ENCODE results near the gene TENM4.
A peak's percentile ranks its signal among the peaks of the same experiment; 100 is the strongest.

TENM4 gene

DNA sequence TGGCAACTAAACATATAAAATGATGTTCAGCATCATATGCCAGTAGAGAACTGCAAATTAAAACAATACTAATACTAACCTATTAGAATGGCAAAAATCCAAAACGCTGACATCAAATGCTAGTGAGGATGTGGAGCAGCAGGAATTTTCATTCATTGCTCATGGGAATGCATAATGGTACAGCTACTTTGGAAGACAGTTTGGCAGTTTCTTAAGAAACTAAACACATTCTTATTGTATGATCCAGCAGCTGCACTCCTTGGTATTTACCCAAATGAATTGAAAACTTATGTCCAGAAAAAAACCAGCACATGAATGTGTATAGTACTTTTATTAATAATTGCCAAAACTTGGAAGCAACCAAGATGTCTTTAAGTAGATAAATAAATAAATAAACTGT, 258.0 kb downstream of the TENM4 start:
- DNase-seq (ENCODE audit: low read depth, low spot score): peak; percentile 85
- TF ChIP-seq, protein P1, sequence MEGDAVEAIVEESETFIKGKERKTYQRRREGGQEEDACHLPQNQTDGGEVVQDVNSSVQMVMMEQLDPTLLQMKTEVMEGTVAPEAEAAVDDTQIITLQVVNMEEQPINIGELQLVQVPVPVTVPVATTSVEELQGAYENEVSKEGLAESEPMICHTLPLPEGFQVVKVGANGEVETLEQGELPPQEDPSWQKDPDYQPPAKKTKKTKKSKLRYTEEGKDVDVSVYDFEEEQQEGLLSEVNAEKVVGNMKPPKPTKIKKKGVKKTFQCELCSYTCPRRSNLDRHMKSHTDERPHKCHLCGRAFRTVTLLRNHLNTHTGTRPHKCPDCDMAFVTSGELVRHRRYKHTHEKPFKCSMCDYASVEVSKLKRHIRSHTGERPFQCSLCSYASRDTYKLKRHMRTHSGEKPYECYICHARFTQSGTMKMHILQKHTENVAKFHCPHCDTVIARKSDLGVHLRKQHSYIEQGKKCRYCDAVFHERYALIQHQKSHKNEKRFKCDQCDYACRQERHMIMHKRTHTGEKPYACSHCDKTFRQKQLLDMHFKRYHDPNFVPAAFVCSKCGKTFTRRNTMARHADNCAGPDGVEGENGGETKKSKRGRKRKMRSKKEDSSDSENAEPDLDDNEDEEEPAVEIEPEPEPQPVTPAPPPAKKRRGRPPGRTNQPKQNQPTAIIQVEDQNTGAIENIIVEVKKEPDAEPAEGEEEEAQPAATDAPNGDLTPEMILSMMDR (IDR thresholded peaks at IDR 0.05; ENCODE audit: insufficient read depth, low read length, missing control alignments): no peak
- POLR2A ChIA-PET: no interaction called here
- CTCF ChIA-PET: no interaction called here
- H3K4me3 ChIP-seq (ENCODE audit: low read depth, low read length): no peak overlapping the region

DNA sequence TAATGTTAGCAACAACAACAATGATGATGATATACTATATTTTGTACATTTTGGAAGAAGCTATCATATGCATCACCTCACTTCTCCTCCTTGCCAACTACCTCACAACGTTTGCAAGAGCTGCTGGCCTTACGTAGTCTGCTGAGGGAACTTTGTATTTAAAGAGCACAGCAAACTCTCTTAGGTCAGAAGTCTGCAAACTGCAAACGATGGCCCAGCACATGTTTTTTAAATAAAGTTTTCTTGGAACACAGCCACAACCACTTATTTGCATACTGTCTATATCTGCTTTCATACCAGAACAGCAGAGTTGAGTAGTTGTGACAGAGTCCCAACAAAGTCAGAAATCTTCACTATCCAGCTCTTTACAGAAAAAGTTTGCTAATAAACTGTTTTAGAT, 261.7 kb downstream of the TENM4 start:
- POLR2A ChIA-PET: no interaction called here
- TF ChIP-seq, protein P1 (IDR thresholded peaks at IDR 0.05; ENCODE audit: insufficient read depth, low read length, missing control alignments): no peak

DNA sequence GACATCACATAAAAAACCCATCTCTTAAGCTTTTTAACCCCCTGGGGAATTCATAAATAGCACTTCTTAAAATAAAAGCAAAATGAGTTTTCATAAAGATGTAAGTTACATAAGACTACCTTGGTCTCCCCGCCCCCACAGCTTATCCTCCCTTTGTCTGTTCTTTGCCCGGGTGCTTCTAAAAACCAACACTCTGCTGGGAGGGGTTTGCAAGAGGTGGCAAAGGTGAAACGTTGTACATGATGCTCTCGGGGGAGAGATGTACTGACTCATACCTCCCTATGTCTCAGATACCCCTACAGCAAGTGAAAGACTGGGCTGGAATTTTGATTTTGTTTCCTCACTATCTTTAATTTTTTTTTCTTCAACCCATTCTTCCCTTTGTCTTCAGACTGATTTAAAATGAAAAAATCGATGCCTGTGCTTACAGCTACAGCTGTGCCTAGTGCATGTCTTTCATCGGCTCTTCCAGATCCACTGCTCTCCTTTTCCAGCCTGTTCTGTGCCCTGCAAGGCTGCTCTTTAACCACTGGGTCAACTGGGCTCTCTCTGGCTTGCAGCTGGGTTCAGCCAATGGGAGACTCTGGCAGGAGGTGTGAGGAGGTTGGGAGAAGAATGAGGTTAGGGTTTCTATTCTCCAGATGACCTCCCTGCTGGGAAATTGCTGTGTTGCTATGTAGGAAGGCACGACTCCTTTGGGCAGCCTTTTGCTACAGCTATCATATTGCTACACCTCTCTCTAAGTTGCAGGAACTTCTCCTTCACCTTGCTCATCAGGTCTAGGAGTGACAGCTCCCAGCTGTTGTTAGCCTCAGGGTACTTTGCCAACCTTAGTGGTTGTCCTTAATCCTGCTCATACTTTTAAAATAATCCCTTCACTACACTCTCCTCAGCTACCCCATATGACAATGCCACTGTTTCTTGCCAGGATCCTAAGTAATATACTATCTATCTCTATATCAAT, 266.5 kb downstream of the TENM4 start:
- H3K4me3 ChIP-seq (ENCODE audit: low read depth, low read length): no peak overlapping the region; the same call in 1 of the 2 replicates
- ChIA-PET POLR2A (interaction anchor here (1.0 kb wide), 1 partner anchor 61 kb away, joined by 3 read pairs; no protein-coding TSS in a partner anchor), CTCF (interaction anchor here (0.8 to 1.9 kb wide), 5 partner anchors 15 to 529 kb away, joined by 3 to 6 read pairs (median 3); no protein-coding TSS in a partner anchor)
- no peak for DNase-seq (ENCODE audit: low read depth, low spot score)
- TF ChIP-seq, protein P1 (IDR thresholded peaks at IDR 0.05; ENCODE audit: insufficient read depth, low read length, missing control alignments): no peak

More for the DNA sequence above, 261.7 kb downstream of the TENM4 start:
- CTCF ChIA-PET: no interaction called here
- H3K4me3 ChIP-seq (ENCODE audit: low read depth, low read length): no peak overlapping the region
- DNase-seq (ENCODE audit: low read depth, low spot score): no peak

DNA sequence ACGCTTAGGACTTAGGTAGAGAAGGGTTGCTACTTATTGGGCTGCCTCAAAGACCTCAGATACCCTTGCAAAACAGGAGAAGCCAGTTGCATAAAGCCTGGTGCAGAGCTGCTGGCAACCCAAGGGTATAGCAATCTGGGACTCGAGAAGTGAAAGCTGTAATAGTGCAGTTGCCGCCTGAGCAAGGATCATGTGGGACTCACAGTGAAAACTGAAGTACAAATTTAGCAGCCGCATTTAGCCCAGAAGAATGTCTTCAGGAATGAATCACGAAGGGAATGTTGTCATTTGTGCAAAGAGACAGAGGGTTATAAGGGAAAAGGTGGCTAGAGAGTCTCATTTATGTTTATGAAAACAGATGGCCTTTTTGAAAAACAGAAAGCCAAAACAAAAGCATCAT, 267.2 kb downstream of the TENM4 start:
- TF ChIP-seq, protein P1 (IDR thresholded peaks at IDR 0.05; ENCODE audit: insufficient read depth, low read length, missing control alignments): no peak
- DNase-seq (ENCODE audit: low read depth, low spot score): peak; percentile 58
- peak overlapping the region; percentile 19 for H3K4me3 ChIP-seq (ENCODE audit: low read depth, low read length)
- CTCF ChIA-PET: interaction anchor here (0.8 to 1.9 kb wide), 7 partner anchors 14 to 528 kb away, joined by 3 to 6 read pairs (median 3); no protein-coding TSS in a partner anchor
- POLR2A ChIA-PET: interaction anchor here (1.0 kb wide), 1 partner anchor 62 kb away, joined by 3 read pairs; no protein-coding TSS in a partner anchor

DNA sequence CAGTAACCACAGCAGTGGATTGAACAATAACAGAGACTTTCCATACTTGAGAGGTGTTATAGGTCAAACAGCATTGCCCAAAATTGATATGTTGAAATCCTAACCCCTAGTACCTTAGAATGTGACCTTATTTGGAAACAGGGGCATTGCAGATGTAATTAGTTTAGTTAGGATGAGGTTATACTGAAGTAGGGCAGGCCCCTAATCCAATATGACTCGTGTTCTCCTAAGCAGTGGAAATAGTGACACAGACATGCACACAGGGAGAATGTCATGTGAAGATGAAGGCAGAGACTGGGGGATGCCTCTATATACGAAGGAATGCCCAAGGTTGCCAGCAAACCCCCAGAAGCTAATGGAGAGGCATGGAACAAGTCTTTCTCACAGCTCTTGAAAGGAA, 270.5 kb downstream of the TENM4 start:
- ChIA-PET POLR2A (no interaction called here), CTCF (interaction anchor here (0.8 to 1.4 kb wide), 2 partner anchors 11 to 70 kb away, joined by 3 to 4 read pairs; no protein-coding TSS in a partner anchor)
- H3K4me3 ChIP-seq (ENCODE audit: low read depth, low read length): no peak overlapping the region
- DNase-seq (ENCODE audit: low read depth, low spot score): no peak
- TF ChIP-seq, protein P1 (IDR thresholded peaks at IDR 0.05; ENCODE audit: insufficient read depth, low read length, missing control alignments): no peak

DNA sequence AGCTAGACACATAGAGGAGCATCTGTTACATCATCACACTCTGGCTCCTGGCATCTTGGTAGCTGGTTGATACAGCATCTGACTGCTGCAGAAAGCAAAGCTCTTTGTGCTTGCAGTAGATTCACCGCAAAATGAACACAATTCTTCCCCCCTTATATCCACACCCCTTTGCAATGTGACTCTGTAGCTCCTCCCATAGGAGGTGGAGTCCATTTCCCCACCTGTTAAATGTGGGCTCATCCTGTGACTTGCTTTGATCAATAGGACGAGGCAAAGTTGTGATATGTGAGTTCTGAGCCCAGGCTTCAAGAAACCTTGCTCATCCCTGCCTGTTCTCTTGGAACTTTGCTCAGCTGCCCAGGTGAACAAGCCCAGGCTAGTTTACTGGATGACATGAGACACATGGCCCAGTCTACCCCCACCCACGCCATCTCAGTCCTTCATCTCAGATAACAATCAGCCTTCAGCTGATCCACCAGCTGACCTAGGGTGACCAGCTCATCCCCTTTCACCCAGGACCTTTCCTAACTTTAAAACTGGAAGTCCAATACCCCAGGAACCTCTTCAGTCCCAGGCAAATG, 272.2 kb downstream of the TENM4 start:
- ChIA-PET POLR2A (no interaction called here), CTCF (interaction anchor here (0.9 to 1.3 kb wide), 2 partner anchors 8 to 524 kb away, joined by 3 to 4 read pairs; no protein-coding TSS in a partner anchor)
- DNase-seq (ENCODE audit: low read depth, low spot score): no peak
- TF ChIP-seq, protein P1 (IDR thresholded peaks at IDR 0.05; ENCODE audit: insufficient read depth, low read length, missing control alignments): no peak
- H3K4me3 ChIP-seq (ENCODE audit: low read depth, low read length): no peak overlapping the region
